Retinal pigment epithelial cell (primary cell): Measurements from ENCODE around the gene C16orf74.

ENCODE experiments used
- DNase-seq: peaks from one replicate; pipeline ENCODE4 v3.0.0-alpha.2; 2010; ENCODE audit warnings: low read depth
- H3K4me3 ChIP-seq: 2 replicates; pipeline ENCODE4 v1.5.1; 2011; ENCODE audit warnings: mild to moderate bottlenecking, low read length, control low read depth, moderate library complexity
- TF ChIP-seq, protein P1 (sequence below): conservative IDR thresholded peaks from 2 replicates; pipeline ENCODE4 v1.5.1; 2011; ENCODE audit warnings: low read depth, low read length, control low read depth, inconsistent platforms

C16orf74 gene

DNA sequence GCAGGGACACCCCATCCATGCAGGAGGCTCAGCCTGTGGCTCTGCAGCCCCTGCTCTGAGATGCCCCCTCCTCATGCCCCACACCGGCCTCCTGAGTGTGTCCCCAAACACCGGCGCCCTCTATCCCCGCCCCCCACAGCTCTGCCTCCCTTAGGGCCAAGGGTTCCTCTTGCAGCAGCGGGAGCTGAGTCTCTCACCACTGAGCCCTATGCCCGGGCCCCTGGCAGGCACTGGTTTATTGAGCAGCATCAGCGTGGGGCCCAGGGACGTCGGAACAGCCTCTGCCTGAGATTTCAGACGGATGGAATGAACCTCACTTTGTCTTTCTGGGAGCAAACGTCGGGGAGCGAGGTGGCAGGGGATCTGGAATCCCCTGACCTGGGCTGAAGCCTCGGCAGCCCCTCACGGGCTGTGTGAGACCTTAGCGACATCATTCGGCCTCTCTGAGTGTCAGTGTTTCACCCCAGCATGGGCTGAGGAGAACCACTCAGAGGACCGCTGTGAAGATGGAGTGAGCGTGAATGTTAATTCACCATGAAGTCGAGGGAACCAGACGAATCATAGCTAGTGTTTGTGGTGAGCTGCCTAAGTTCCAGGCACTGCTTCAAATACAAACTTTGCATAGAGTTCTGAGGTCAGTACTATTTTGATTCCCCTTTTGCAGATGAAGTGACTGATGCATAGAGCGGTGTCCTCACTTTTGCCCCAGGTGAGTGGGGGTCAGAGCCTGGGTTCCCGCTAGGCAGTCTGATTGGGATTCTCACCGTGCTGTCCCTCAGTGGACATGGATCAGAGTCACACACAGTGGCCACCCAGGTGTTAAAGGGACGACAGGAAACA, 5.3 kb upstream of the C16orf74 start:
- TF ChIP-seq, protein P1, sequence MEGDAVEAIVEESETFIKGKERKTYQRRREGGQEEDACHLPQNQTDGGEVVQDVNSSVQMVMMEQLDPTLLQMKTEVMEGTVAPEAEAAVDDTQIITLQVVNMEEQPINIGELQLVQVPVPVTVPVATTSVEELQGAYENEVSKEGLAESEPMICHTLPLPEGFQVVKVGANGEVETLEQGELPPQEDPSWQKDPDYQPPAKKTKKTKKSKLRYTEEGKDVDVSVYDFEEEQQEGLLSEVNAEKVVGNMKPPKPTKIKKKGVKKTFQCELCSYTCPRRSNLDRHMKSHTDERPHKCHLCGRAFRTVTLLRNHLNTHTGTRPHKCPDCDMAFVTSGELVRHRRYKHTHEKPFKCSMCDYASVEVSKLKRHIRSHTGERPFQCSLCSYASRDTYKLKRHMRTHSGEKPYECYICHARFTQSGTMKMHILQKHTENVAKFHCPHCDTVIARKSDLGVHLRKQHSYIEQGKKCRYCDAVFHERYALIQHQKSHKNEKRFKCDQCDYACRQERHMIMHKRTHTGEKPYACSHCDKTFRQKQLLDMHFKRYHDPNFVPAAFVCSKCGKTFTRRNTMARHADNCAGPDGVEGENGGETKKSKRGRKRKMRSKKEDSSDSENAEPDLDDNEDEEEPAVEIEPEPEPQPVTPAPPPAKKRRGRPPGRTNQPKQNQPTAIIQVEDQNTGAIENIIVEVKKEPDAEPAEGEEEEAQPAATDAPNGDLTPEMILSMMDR: no peak
- no peak overlapping the region for H3K4me3 ChIP-seq
- DNase-seq: no peak

DNA sequence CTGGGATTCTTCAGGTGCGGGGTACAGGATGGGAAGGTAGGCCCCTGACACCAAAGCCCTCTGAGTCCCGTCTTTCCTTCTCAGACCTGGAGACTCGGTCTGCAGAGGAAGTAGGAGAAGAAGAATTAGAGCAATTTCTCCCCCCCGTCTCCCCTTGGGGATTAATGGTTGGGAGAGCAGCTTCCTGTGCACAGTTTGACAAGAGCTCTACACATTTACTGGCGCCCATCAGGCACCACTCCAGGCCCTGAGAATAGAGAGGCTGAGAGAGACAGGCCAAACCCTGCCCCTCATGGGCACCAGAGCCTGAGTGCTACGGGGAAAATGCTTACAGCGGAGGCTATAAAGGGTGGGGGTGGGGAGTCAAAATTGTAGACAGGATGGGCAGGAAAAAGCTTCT, 3.5 kb upstream of the C16orf74 start:
- TF ChIP-seq, protein P1: no peak
- no peak overlapping the region for H3K4me3 ChIP-seq
- DNase-seq: no peak

DNA sequence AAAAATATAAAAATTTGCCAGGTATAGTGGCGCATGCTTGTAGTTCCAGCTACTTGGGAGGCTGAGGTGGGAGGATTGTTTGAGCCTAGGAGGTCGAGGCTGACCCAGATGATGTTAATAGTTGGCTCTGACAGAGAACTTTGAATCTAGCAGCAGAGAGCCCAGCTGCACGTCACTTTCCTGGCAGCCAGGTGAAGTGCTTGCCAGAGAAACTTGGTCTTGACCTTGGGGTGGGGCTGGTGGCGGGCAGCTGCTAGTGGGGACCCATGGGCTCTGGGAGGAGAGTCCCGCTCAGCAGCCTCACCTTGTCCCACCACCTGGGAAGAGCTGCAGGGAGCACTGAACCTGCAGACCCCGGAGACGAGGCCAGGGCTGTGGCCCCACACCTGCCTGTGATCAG, 3.1 kb upstream of the C16orf74 start:
- H3K4me3 ChIP-seq: no peak overlapping the region
- TF ChIP-seq, protein P1: no peak
- DNase-seq: no peak

DNA sequence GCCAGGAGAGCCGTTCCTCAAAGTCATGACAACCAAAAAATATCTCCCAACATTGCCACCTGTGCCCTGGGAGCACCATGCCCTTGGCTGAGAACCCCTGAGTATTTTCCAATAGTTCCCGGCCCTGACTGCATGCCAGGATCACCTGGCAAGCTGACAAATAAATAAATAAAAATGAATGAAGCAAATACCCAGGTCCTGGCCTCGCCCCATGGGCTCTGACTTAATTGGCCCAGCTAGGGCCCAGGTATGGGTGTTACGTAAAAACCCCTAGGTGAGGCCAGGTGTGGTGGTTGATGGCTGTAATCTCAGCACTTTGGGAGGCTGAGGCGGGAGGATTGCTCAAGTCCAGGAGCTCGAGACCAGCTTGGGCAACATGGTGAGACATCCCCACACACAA, 2.7 kb upstream of the C16orf74 start:
- DNase-seq: no peak
- TF ChIP-seq, protein P1: no peak
- H3K4me3 ChIP-seq: no peak overlapping the region

DNA sequence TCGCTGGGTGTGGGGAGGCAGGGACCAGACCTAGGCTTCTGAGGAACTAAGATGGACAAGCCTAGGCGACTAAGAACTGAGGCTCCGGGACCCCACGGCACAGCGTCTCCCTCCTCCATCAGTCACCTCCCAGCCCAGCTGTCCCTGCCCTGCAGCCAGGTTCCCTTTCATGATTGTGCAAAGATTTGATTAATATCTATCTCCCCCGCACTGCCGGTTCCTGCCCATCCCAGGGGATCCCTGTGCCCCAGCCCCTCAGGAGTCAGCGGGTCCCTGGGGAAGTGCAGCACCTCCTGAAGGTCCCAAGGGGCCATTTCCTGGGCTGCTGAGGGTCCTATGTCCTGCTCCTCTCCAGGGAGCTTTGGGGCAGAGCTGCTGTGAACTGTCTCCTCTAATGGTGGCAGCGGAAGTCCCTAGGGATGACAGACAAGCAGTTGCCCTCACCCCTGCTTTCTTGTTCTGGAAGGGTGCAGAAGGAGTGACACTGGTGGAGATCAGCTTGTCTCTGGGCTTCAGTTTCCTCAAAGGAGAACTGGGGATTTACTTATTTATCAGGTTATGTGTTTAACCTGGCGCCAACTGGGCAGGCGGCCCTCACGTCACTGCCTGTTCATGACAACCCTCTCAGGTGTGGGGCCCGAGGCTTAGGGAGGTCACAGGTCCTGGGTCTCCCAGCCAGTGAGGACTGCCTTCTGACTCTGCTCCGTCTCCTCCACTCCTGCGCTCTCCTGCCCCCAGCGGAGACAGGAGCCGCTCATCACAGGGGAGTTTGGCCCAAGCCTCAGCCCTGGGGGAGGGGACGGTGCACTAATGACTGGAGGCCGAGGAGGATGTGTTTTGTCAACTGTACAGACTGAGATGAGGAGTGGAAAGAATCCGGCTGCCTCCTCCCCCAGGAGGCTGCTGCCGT, 1.9 kb upstream of the C16orf74 start:
- TF ChIP-seq, protein P1: no peak
- no peak overlapping the region for H3K4me3 ChIP-seq
- no peak for DNase-seq

DNA sequence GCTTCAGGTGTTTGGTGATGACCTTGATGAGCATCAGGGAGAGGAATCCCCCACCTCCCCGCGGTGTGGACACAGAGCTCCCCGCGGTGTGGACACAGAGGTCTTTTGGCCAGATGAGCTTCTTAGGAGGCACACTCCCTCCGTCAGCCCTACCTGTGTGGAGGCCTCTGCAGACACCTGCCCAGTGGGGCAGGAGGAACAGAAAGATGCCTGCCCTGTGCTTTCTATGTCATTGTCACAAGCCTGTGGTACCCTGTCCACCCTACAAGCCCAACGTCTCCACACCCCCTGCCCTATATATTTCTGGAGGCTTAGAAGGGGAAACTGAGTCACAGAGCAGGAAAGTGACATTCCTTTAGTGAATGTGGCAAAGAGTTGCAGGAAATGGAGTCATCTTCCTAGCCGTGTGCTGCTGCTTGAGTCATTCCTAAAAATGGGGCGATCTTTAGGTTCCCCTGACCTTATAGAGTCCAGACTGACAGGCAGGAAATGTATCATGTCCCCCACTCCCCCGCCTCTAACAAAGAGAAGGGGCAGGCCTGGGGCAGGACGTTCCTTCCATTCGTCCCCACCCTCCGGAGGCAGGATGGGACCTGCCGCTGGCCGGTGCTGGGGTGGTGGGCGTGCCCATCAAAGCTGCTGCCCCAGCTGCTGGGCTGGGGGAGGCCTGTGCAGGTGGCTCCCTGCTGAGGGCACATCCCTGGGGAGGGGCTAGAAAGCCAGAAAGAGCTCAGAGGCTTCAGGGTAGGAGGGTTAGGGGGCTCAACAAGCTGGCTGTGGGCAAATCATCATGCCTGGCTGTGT, 1.0 kb upstream of the C16orf74 start:
- no peak for DNase-seq
- no peak overlapping the region for H3K4me3 ChIP-seq
- TF ChIP-seq, protein P1: no peak
